MV-4-11 (cell line): ENCODE data around the gene BMX.

ENCODE experiments used
- DNase-seq: peaks from one replicate; lab custom pipeline; 2025; lab: John Stamatoyannopoulos, UW

Gene BMX

DNA sequence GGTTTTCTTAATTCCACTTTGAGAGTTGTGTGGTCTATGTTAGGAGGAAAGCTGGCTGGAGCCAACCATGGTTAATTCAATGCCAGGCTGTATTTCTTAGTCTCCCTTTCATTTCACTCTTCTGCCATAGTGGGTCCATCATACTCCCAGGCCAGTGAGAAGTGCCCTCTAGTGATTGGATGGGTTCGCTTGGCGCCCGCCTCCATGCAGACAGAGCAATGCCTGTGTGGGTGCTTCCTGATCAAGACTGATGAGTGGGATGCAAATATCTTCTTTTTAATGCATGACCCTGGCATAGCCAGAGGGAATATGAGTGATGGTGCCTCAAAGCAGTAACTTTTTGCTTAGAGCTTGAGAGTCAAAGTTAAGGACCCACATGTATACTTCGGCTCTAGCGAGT, 6.4 kb downstream of the BMX start:
- no peak for DNase-seq

DNA sequence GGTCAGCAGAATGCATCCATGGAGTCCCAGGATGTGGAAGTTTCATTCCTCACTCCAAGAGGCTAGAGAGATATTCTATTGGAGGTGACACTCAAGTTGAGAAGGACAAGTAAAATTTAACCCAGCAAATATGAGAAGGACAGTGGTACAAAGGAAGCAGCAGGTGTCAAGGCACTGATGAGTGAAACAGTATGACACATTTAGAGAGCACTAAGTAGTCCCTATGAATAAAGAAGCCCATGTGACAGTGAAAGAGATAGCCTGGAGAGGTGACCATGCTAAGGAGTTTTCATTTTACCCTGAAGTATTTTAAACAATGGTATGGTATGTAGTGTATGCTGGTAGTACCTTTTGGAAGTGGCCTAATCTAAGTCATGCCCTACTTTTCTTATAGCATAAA, 9.2 kb downstream of the BMX start:
- DNase-seq, result no peak

DNA sequence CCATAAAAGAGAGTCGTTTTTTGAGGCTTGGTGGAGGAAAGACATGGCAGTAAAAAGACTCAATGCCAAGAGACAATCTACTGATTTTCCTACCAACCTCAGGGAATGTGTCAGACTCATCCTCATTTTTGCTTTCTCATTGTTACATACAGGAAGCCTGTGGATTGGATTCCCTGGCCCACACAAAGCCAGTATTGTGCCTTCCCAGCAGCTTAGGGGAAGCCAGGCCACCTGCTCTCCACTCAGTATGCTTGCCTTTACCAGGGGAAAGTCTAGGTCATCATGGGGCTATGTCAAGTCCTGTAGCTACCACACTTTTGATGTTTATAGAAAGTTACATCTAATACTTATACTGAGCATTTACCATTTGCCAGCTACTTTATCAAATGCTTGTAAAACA, 11.0 kb downstream of the BMX start:
- DNase-seq, result no peak

DNA sequence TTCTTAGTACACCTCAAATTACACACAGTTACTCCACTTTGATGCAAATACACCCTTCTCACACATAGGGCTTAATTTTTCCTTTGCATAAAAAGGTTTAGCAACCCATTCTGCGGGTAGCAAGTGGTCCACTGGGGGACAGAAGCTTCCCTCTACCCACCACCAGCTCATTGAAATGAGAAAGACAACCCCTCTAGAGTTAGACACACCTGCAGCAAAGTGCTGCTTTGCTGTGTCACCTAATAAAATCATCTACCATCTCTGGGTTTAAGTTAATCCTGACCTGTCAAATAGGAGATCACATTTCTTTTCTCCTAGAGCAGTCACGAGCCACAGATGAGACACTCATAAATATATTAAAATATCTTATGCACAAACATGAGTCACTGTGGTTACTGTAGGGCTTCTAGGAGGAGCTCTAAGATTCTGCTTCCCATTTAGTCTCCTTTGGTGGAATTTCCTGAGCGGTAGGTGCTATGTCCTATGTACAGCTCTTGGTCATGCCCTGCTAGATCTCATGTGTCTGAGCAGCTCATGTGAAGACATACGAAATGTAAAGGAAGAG, 11.9 kb downstream of the BMX start:
- no peak for DNase-seq

DNA sequence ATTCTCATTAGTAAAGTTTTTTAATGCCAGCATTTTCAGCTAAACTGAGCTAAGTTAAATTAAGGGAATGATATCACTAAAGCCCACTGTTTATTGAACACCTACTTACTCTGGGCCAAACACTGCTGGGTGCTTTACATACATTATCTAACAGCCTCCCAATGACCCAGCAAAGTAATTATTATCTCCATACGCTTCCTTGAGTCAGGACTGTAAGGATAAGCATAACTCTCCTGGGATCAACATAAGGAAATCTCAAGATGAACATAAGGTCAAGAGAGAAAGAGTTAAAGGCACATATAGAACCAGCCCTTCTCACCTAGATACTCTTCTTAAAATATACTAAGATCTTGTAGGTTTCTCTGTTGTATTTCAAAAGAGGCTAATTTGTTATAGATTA, 13.7 kb downstream of the BMX start:
- DNase-seq, result no peak

DNA sequence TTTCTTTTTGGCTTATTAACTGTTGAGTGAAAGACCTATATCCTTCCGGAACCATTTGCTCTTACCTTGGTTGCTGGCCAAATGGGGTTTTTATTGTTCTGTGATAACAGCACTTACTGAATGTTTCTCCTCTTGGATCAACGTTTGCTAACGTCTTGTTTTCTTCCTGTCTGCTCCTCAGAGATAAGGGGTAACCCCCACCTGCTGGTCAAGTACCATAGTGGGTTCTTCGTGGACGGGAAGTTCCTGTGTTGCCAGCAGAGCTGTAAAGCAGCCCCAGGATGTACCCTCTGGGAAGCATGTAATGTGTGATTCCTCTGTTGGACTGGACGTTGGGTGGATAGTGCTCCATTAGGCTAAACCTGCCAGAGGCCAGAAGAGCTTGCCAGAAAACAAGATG, 15.3 kb downstream of the BMX start:
- DNase-seq, result no peak

DNA sequence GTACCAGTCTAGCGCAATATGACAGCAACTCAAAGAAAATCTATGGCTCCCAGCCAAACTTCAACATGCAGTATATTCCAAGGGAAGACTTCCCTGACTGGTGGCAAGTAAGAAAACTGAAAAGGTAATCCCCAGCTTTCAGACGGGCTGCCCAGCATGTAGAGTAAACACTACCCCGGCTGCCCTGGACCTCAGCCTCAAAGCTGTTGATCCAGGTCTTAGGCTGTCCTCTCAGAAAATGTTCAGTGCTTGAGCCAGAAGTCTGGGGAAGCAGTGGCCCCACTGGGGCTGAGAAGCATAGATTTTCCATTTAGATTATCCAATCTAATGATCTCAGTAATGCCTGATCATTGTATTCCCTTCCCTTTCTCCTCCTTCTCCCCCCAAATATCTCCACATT, 21.9 kb downstream of the BMX start:
- no peak for DNase-seq

DNA sequence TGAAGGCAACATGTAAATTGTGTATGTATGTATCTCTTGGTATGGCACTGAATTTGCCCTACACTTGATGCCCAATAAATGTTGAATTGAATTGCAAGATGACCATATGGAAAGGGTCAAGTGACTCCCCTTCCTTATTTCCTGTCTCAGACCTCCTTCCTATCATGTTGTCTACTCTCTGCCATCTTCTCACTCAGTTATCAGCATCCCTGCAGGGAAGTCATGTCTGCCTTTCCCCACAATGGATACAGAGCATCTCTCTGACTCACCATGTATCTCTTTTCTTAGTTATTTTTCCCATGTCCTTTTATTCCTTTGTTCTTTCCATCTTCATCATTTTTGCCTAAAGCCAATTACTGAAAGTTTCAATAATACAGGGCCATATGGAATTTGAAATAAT, 22.5 kb downstream of the BMX start:
- no peak for DNase-seq

DNA sequence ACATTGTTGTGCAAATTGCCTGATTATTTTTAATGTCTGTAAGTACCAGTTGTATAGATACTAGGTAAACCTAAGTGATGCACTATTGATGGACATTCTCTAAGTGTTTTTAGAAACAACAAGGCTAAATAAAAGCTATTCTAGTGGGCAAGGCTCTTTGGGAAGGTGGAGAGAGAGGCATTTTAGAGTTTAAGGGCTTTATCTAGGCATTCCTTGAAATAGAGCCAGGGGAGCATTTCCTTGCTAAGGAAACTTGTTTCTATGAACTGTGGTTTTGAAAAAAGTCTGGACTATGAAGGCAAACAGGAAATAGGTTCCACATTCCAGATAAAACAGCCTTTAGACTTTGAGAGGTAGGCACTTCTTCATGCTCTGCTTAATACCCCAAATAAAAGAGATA, 23.8 kb downstream of the BMX start:
- DNase-seq, result no peak

DNA sequence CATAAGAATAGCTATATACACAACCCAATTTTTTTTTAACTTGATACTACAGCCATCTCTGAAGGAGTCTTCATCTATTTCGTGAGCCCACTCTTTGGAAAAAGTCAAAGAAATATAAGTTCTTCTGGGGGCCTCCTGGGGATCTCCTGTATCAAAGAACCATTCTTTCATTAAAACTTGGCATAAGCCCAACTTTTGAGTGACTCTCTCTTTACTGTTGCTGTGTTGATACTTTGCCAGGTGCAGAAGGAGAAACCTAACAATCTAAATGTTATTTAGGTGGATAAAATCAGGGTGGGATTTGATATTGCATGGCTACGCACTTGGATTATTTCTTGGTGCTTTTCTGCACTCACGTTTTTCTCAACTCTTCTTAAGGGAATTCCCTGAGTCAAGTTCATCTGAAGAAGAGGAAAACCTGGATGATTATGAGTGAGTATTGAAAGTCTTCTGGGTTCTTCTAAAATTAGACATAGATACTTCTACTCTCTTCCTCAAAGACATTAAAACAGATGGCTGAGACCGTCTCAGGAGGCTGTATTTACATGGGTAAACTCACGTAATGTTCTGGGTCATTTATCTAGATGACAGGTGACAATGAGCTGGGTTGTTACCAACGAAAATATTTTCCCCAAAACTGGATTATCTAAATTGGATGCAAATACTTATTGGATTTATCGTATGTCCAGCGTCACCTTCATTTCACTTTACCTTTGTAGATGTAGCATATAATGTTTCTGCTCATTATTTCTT, 25.2 kb downstream of the BMX start:
- no peak for DNase-seq

DNA sequence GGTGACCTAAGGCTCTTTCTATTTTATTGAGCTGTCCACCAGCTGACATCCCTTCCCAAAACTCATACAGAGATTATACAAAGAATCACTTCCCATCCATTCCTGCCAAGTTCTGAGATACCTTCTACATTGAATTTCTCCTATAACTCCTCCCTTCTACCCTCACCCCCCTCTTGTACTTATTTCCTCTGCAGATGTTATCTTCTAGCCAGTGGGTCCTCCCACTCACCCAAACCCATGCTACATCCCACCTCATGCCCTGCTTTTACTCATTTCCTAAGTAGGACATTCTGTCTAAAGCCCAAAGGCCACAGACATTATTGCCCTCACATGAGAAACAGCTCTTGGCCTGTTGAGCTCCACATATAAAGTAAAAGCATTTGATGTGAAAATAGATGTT, 28.6 kb downstream of the BMX start:
- no peak for DNase-seq

DNA sequence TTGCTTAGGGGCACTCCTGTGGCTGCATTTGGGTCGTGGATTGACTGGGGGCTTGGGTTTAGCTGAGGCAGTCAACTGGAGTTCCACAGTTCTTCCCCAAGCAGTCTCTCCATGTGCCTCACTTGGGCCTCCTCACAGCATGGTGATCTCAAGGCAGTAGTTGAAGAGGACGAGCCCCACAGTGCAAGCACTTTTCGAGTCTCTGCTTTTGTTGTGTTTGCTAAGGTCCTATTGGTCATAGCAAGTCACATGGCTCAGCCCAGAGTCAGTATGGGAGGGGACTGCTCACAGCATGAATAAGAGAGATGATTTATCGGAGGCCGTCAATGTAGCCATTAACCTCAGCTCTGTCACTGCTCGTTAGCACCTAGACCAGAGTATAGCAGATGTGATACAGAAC, 29.7 kb downstream of the BMX start:
- DNase-seq, result no peak

DNA sequence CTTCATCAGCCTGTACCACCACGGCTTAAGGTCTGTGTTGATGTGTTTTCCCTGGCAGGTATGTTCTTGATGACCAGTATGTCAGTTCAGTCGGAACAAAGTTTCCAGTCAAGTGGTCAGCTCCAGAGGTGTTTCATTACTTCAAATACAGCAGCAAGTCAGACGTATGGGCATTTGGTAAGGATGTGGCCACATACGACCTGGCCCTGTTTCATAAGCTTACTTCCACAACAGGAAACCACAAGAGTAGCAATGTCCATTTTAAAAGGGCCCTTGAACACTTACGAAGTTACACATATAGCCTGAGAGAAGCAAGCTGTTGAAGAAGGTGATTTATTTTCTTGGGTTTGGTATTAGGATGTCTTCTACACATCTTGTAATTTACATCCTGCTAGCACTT, 46.1 kb downstream of the BMX start:
- DNase-seq, result peak; percentile 0

DNA sequence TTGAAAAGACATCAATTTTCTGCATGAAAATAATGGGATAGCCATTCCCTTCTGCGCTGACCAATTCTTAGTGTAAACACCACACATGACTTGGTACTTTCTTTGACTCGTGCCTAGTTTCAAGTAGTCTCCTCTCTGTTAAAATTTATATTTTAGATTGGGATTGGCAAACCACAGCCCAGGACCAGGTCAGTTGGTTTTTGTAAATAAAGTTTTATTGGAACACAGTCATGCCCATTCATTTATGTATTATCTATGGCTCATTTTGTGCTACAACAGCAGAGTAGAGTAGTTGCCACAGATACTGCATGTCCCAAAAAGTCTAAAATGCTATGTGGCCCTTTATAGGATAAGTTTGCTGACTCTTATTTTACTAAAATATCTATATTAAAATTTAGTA, 46.7 kb downstream of the BMX start:
- no peak for DNase-seq

DNA sequence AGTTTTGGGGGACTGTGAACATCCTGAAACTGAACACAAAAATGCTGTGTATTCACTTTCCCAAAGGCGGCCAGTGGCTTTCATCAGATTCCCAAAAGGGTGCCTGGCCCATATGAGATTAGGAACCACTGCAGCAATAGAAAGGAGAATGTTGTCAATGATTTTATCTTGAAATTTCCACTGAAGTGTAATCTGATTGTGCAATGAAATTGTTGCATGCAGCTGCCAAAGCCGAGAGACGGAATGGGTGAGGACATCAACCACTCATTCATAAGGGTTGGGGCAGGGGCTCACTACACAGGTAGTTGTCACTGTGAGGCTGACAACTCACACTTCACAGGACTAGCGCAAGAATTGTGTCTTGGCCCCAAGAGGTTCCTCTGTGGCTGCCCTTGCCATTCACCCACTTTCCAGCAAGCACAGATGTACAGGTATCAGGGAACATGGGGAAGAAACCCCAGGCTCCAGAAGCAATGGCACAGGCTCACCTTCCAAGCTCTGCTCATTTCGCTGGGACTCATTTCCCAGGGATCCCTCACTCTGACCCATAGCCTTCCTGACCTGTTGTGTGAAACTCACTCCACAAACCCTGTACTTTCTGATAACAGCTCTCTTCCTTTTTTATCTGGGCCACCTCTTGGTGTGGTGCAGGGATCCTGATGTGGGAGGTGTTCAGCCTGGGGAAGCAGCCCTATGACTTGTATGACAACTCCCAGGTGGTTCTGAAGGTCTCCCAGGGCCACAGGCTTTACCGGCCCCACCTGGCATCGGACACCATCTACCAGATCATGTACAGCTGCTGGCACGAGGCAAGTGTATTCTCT, 48.8 kb downstream of the BMX start:
- no peak for DNase-seq

DNA sequence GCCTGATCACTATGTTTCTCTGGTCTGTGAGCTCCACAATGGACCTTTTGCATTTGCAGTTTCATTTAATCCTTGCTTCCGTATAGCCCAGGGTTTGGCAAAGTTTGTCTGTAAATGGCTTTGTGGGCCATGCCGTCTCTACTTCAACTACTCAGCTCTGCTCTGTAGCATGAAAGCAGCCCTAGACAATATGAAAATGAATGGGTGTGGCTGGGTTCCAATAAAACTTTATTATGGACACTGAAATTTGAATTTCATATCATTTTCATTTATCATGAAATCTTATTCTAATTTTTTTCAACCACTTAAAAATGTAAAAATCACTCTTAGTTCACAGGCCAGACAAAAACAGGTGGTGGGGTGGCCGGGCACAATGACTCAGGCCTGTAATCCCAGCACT, 58.6 kb downstream of the BMX start:
- DNase-seq, result no peak

DNA sequence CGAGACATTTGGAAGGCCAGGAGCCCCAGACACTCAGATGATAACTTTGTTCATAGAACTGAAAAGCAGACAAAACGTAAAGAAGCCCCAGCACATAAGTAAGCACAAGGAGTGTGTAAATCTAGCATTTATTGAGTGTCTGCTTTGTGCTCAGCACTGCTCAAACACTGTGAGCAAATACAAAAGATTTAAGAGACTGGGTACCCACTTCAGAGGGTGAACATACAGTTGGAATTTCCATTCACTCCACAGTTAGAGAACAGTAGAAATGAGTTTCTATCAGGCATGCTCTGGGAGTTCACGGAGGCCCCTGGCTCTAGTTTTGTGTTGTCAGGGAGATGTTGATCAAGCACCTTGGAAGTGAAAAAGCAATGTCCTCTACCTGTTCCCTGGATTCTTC, 60.3 kb downstream of the BMX start:
- no peak for DNase-seq

DNA sequence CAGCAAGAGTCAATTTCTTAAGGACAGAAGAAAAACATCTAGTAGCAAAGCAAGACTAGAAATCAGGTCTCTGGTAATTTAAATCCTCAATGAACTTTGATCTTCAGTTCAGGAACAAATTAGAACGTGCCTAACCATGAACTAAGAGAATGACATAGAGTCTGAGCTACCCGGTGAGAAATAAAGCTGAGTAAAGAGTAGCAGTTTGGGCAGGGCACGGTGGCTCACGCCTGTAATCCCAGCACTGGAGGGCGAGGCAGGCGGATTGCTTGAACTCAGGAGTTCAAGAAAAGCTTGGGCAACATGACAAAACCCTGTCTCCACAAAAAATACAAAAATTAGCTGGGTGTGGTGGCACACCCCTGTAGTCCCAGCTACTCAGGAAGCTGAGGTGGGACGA, 62.4 kb downstream of the BMX start:
- no peak for DNase-seq

DNA sequence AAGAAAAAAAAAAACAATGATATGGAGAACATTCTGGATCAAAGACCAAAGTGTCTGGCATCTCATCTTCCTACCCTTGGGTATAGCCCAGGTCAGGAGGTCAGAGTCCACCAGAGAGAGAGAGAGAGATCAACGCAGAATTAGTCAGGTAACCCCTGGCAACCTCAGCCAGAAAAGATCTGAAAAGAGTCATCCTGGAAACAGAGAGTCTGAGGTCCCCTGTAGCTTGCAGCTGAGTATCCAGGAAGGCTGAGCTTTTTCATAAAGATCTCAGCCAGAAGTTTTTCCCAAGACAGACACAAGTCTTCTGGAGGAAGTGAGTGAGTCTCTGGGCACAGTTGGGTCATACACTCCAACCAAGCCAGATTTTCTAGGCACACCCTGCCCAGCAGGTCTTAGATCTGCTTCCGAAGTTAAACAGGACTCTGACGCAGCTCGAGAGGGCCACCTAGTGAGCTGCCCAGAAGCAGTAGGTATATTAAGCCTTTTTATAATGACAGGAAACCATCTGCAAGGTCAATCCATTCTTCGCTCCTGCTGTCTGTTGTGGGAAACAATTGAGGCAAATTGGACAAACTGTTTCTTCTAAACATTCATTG, 64.5 kb downstream of the BMX start:
- DNase-seq, result peak; percentile 5

DNA sequence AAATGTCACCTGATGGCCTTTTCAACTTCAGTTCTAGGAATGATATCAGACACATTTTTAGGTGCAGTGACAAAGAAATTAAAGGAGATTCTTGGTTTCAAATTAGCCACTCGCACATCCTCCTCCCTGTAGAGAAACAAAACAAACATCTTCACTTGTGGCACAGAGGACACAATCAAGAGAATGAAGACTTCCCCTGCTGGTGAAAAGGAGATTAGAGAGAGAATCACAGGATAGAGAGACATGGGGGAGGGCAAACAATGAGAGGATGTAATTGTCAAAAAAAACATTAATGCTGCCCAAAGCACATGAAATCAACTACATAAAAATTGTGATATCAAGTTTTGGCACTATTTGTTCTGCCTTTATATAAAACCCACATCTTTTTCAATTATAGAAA, 65.6 kb downstream of the BMX start:
- DNase-seq, result no peak

DNA sequence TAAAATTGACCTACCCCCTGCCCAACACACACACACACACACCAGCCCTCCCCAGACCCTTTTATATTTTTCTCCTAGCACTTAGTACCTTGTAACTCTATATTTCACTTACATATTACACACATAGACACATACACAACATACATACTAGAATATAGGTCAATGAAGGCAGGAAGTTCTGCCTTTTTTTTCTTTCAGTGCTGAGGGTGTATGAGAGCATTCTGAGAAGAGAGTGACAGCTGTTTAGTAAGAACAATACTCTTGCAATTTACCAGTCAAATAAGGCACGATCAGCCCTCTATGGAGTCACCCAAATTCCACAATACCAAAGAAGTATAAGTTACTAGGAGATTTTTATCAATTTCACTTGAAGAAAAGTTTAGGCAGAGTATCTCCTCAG, 66.7 kb downstream of the BMX start:
- DNase-seq, result no peak

DNA sequence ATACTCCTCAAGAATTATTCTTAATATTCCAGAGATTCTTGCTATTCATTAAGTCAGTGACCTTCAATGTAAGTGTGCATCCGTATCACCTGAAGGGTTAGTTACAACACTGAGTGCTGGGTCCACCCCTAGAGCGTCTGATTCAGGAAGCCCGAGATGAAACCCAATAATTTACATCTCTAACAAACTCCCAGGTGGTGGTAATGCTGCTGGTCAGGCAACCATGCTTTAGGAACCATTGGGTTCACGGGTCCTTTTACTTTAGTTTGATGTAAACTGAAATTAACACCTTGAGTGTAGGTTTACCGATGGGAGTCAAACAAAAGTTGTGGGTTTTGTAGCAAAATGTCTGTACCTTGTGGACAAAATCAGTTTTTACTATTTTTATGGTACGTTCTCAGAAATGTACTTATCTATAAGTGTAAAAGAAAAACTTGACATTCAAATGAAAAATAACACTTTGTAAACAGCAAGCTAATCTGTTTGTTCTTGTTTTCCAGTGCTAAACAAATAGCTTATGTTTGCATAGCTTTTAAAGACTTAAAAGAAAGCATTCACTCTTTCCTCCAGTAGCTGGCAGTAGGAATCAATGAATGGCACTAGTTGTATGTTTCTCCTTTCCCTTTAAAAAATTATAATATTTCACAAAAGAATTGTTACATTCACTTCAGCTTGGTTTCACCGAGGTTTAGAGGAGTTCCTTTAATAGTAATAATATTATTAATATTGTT, 67.4 kb downstream of the BMX start:
- DNase-seq, result no peak
